Naive thymus-derived CD4-positive, alpha-beta T cell (primary cell): ENCODE measurements around the gene CLIP2. TPM values are rescaled to one million over a fixed set of nuclear protein-coding genes. Genes with fewer than 3 reads are reported as not detected.

ENCODE experiments used
- ATAC-seq: fragments of 150-1000 bp; cut with Tn5 transposase; 2 replicates; pipeline ENCODE4 v1.10.0; 2021; ENCODE audit warnings: mild to moderate bottlenecking, moderate library complexity
- CTCF ChIA-PET: fragments of 350-600 bp; sonication (Branson Sonifier 250); formaldehyde crosslinking; loops from one replicate; lab custom pipeline; 2021; ENCODE audit warnings: antibody characterized with exemption; lab: Charles Lee
- POLR2A ChIA-PET: fragments of 350-600 bp; sonication (Branson Sonifier 250); formaldehyde crosslinking; loops from one replicate; lab custom pipeline; 2021; ENCODE audit warnings: antibody characterized with exemption, inconsistent platforms; lab: Charles Lee
- DNase-seq, 9 donors: peaks; one replicate each; pipeline versions ENCODE4 v3.0.0 to v3.0.0-alpha.2; 2020 to 2022; ENCODE audit warnings: mixed read lengths in 1 of 9
- H3K27ac ChIP-seq: one replicate; pipeline ENCODE4 v1.7.0; 2013; ENCODE audit warnings: mild to moderate bottlenecking, low read depth, low read length, moderate library complexity
- H3K27me3 ChIP-seq, 2 donors: one replicate each; pipeline ENCODE4 v1.7.0; 2013; ENCODE audit warnings: low read length in 2 of 2, mild to moderate bottlenecking in 2 of 2, moderate library complexity in 2 of 2; ENCODE audit not compliant: control insufficient read depth in 2 of 2, insufficient read depth in 2 of 2
- H3K36me3 ChIP-seq, 3 experiments: 1 replicate in 2 of 3; 2 replicates in 1 of 3; pipeline ENCODE4 v1.7.0; 2013; ENCODE audit warnings: low read length in 3 of 3, mild to moderate bottlenecking in 3 of 3, moderate library complexity in 1 of 3; ENCODE audit not compliant: insufficient read depth in 3 of 3, control insufficient read depth in 2 of 3
- H3K4me1 ChIP-seq, 2 donors: one replicate each; pipeline ENCODE4 v1.7.0; 2013; ENCODE audit warnings: low read length in 2 of 2, mild to moderate bottlenecking in 2 of 2, moderate library complexity in 1 of 2; ENCODE audit not compliant: control insufficient read depth in 2 of 2, insufficient read depth in 2 of 2
- H3K4me3 ChIP-seq: 2 replicates; pipeline ENCODE4 v1.7.0; 2013; ENCODE audit warnings: mild to moderate bottlenecking, low read length
- H3K9me3 ChIP-seq, 3 experiments: 1 replicate in 2 of 3; 2 replicates in 1 of 3; pipeline ENCODE4 v1.7.0; 2013; ENCODE audit warnings: low read length in 3 of 3; ENCODE audit not compliant: control insufficient read depth in 2 of 3
- H3K27ac Mint-ChIP-seq, 9 donors: one replicate each; pipeline ENCODE4 v1.8.0; 2020 to 2022; ENCODE audit warnings: mixed read lengths in 9 of 9, mild to moderate bottlenecking in 8 of 9, moderate library complexity in 5 of 9, inconsistent platforms in 2 of 9
- H3K27me3 Mint-ChIP-seq, 5 donors: one replicate each; pipeline ENCODE4 v1.8.0; 2021 to 2022; ENCODE audit warnings: mixed read lengths in 5 of 5, mild to moderate bottlenecking in 1 of 5
- H3K36me3 Mint-ChIP-seq, 5 donors: one replicate each; pipeline ENCODE4 v1.8.0; 2020 to 2022; ENCODE audit warnings: mixed read lengths in 5 of 5, mild to moderate bottlenecking in 3 of 5, inconsistent platforms in 1 of 5
- H3K4me1 Mint-ChIP-seq, 7 donors: one replicate each; pipeline ENCODE4 v1.8.0; 2020 to 2022; ENCODE audit warnings: mixed read lengths in 7 of 7, mild to moderate bottlenecking in 3 of 7, inconsistent platforms in 1 of 7
- H3K4me3 Mint-ChIP-seq, 10 donors: one replicate each; pipeline ENCODE4 v1.8.0; 2020 to 2022; ENCODE audit warnings: mild to moderate bottlenecking in 10 of 10, mixed read lengths in 10 of 10, moderate library complexity in 6 of 10, inconsistent platforms in 2 of 10
- H3K9me3 Mint-ChIP-seq, 11 donors: one replicate each; pipeline ENCODE4 v1.8.0; 2020 to 2022; ENCODE audit warnings: mixed read lengths in 11 of 11, mild to moderate bottlenecking in 4 of 11, inconsistent platforms in 1 of 11, moderate library complexity in 1 of 11
- intact Hi-C, 2 donors: fragments of 100-400 bp; cut with micrococcal nuclease; formaldehyde crosslinking; loops; one replicate each; pipeline ENCODE4 v1.15.1; 2023
- polyA plus RNA-seq, 2 donors: library from polyadenylated mRNA; unstranded; fragments of 300-500 nt; fragmentation: Illumina TruSeq; gene quantifications; one replicate each; pipeline ENCODE4 v1.2.3, GENCODE V29; 2021
- total RNA-seq, 6 experiments: library from RNA in 5 of 6; stranded (reverse) in 5 of 6; gene quantifications; 1 replicate in 5 of 6; 2 replicates in 1 of 6; pipeline ENCODE4 v1.2.3 and lab custom pipeline; 2021 to 2026

The CLIP2 gene
- total and polyA plus RNA-seq, 7 experiments from 2014 or later, result 0.02 to 11.4 (median 2.9) TPM

GRCh38 chr7:74277636-74278035 is 11.6 kb upstream of the CLIP2 start:
- H3K27ac Mint-ChIP-seq, result no peak overlapping the region
- ChIA-PET CTCF (interaction anchor here (0.7 kb wide), 1 partner anchor 11 kb away, joined by 3 read pairs; the partner anchor contains the start of gene CLIP2), POLR2A (no interaction called here)

GRCh38 chr7:74280985-74281384 is 8.2 kb upstream of the CLIP2 start:
- POLR2A ChIA-PET, result no interaction called here
- no peak overlapping the region for H3K27ac Mint-ChIP-seq

More at GRCh38 chr7:74277636-74278035, 11.6 kb upstream of the CLIP2 start:
- Mint-ChIP-seq H3K27me3 (peaks cover 0 to 5% (median 0%) of the 10 kb centered on the region in 5 donors), H3K36me3 (no peaks in the 10 kb centered on the region), H3K4me3 (no peak overlapping the region), H3K9me3 (no peaks in the 10 kb centered on the region), H3K4me1 (peaks cover 0 to 4% (median 0%) of the 10 kb centered on the region in 7 donors)
- H3K4me1 ChIP-seq, result no peaks in the 10 kb centered on the region
- H3K4me3 ChIP-seq, result no peak overlapping the region
- ATAC-seq (no peak), DNase-seq (no peak)
- no peak overlapping the region for H3K27ac ChIP-seq
- H3K36me3 ChIP-seq, result no peaks in the 10 kb centered on the region
- no peaks in the 10 kb centered on the region for H3K9me3 ChIP-seq
- no peaks in the 10 kb centered on the region for H3K27me3 ChIP-seq
- intact Hi-C loops, result no loop called here

GRCh38 chr7:74282748-74283459 is 6.3 kb upstream of the CLIP2 start:
- peaks cover under 1 to 3% (median 2%) of the 10 kb centered on the region in 7 donors for H3K4me1 Mint-ChIP-seq
- peaks cover under 1 to 2% of the 10 kb centered on the region in 2 donors for H3K4me1 ChIP-seq
- no peak overlapping the region for H3K4me3 ChIP-seq
- peaks cover 0 to 17% (median 2%) of the 10 kb centered on the region in 5 donors for H3K27me3 Mint-ChIP-seq
- H3K4me3 Mint-ChIP-seq, result no peak overlapping the region
- H3K9me3 Mint-ChIP-seq, result no peaks in the 10 kb centered on the region
- intact Hi-C loops, result loop anchor here in 1 of 2 donors (10.0 kb wide), 1 partner anchor 122 kb away; no protein-coding TSS in a partner anchor
- no peaks in the 10 kb centered on the region for H3K36me3 ChIP-seq
- no peaks in the 10 kb centered on the region for H3K9me3 ChIP-seq
- POLR2A ChIA-PET, result no interaction called here
- no peak overlapping the region for H3K27ac Mint-ChIP-seq
- DNase-seq (no peak), ATAC-seq (no peak)
- CTCF ChIA-PET, result interaction anchor here (0.6 to 0.7 kb wide), 2 partner anchors 641 to 1358 kb away, joined by 3 to 4 read pairs; no protein-coding TSS in a partner anchor
- no peak overlapping the region for H3K27ac ChIP-seq
- H3K27me3 ChIP-seq, result no peaks in the 10 kb centered on the region
- no peaks in the 10 kb centered on the region for H3K36me3 Mint-ChIP-seq

More at GRCh38 chr7:74280985-74281384, 8.2 kb upstream of the CLIP2 start:
- H3K27ac ChIP-seq, result no peak overlapping the region
- Mint-ChIP-seq H3K36me3 (no peaks in the 10 kb centered on the region), H3K4me1 (peaks cover 0 to 2% (median 0%) of the 10 kb centered on the region in 7 donors), H3K4me3 (no peak overlapping the region), H3K27me3 (peaks cover 0 to 14% (median 0%) of the 10 kb centered on the region in 5 donors), H3K9me3 (no peaks in the 10 kb centered on the region)
- H3K4me1 ChIP-seq, result no peaks in the 10 kb centered on the region
- intact Hi-C loops, result loop anchor here in 1 of 2 donors (10.0 kb wide), 1 partner anchor 124 kb away; no protein-coding TSS in a partner anchor
- H3K4me3 ChIP-seq, result no peak overlapping the region
- CTCF ChIA-PET, result no interaction called here
- H3K9me3 ChIP-seq, result no peaks in the 10 kb centered on the region
- H3K36me3 ChIP-seq, result no peaks in the 10 kb centered on the region
- no peak for DNase-seq
- H3K27me3 ChIP-seq, result no peaks in the 10 kb centered on the region
- no peak for ATAC-seq

DNA sequence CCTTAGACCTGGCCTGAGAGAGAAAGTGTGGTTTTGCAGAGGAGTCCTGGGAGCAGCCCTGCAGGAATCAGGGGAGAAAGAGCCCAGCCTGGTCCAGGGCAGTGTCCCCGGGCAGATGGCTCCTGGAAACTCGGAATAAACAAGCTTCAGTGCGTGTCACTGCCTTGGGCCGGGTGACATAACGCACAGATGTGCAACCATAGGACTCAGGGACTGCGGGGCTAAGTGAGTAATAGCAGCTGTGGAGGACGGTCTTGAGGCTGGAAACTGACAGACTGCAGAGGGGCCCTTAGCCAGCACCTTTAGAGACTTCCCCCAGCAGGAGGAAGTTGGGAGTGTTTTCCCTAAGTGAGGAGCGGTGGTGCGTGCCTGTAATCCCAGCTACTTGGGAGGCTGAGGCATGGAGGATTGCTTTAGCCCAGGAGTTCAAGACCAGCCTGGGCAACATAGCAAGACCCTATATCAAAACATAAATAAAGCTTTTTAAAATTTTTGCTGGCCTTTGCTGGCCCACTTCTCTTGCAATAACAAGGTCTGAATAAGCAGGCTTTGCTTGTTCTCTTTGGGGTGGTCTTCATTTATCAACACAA is 5.3 kb upstream of the CLIP2 start:
- H3K36me3 ChIP-seq, result no peaks in the 10 kb centered on the region
- ATAC-seq (no peak), DNase-seq (no peak)
- intact Hi-C loops, result loop anchor here in 1 of 2 donors (10.0 kb wide), 1 partner anchor 121 kb away; no protein-coding TSS in a partner anchor
- no peaks in the 10 kb centered on the region for H3K9me3 ChIP-seq
- H3K27ac Mint-ChIP-seq, result no peak overlapping the region
- H3K9me3 Mint-ChIP-seq, result no peaks in the 10 kb centered on the region
- POLR2A ChIA-PET, result no interaction called here
- peaks cover 11 to 12% of the 10 kb centered on the region in 2 donors for H3K4me1 ChIP-seq
- peaks cover 0 to 12% (median 9%) of the 10 kb centered on the region in 5 donors for H3K27me3 Mint-ChIP-seq
- no peaks in the 10 kb centered on the region for H3K27me3 ChIP-seq
- H3K4me3 ChIP-seq, result no peak overlapping the region
- CTCF ChIA-PET, result interaction anchor here (0.6 to 0.7 kb wide), 2 partner anchors 265 to 640 kb away, joined by 3 read pairs; no protein-coding TSS in a partner anchor
- H3K4me1 Mint-ChIP-seq, result peaks cover 10 to 14% (median 12%) of the 10 kb centered on the region in 7 donors
- no peak overlapping the region for H3K4me3 Mint-ChIP-seq
- H3K36me3 Mint-ChIP-seq, result no peaks in the 10 kb centered on the region
- no peak overlapping the region for H3K27ac ChIP-seq

- intact Hi-C loops, result loop anchor here (5.0 to 10.0 kb wide), 2 partner anchors 33 to 120 kb away; partner anchors contain the start of gene RFC2 (in 1 of the 2)
- POLR2A ChIA-PET, result no interaction called here
- H3K9me3 ChIP-seq, result no peaks in the 10 kb centered on the region
- no peaks in the 10 kb centered on the region for H3K27me3 ChIP-seq
- CTCF ChIA-PET, result no interaction called here
- Mint-ChIP-seq H3K4me3 (no peak overlapping the region), H3K9me3 (no peaks in the 10 kb centered on the region), H3K27ac (no peak overlapping the region), H3K36me3 (no peaks in the 10 kb centered on the region), H3K27me3 (peaks cover 0 to 13% (median 9%) of the 10 kb centered on the region in 5 donors), H3K4me1 (peaks cover 11 to 16% (median 13%) of the 10 kb centered on the region in 7 donors)
- DNase-seq (no peak), ATAC-seq (no peak)
- no peak overlapping the region for H3K4me3 ChIP-seq
- peaks cover 13 to 14% of the 10 kb centered on the region in 2 donors for H3K4me1 ChIP-seq
- H3K36me3 ChIP-seq, result no peaks in the 10 kb centered on the region
- no peak overlapping the region for H3K27ac ChIP-seq
Observed at GRCh38 chr7:74284781-74285259, 4.4 kb upstream of the CLIP2 start.

DNA sequence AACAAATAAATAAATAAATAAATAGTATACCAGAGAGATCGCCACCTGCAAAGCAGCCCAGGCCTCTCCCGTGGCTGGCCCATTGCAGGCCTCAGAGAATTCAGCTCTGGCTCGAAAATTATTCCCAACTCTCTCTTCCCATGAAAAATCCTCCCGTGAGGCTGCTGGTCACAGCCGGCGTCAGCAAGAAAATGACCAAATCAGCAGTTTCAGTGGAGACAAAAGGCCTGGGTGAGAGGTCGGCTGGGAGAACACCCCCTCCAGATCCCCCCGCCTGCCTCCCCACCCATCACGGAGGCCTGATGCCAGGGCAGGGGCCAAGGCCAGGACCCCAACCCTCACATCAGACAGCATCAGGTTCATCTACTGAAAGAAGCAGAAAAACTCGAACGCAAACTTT is 3.1 kb upstream of the CLIP2 start:
- intact Hi-C loops, result loop anchor here (5.0 to 10.0 kb wide), 2 partner anchors 34 to 119 kb away; partner anchors contain the start of gene RFC2 (in 1 of the 2)
- Mint-ChIP-seq H3K4me1 (peaks cover 13 to 20% (median 18%) of the 10 kb centered on the region in 7 donors), H3K4me3 (no peak overlapping the region), H3K27ac (no peak overlapping the region), H3K27me3 (peaks cover 0 to 23% (median 9%) of the 10 kb centered on the region in 5 donors), H3K36me3 (no peaks in the 10 kb centered on the region), H3K9me3 (no peaks in the 10 kb centered on the region)
- H3K9me3 ChIP-seq, result no peaks in the 10 kb centered on the region
- no peaks in the 10 kb centered on the region for H3K27me3 ChIP-seq
- no peaks in the 10 kb centered on the region for H3K36me3 ChIP-seq
- CTCF ChIA-PET, result no interaction called here
- no peak overlapping the region for H3K27ac ChIP-seq
- H3K4me1 ChIP-seq, result peaks cover 15 to 20% of the 10 kb centered on the region in 2 donors
- H3K4me3 ChIP-seq, result no peak overlapping the region
- DNase-seq (no peak), ATAC-seq (no peak)
- POLR2A ChIA-PET, result no interaction called here
